ENCODE data around the gene SMYD3. TPM values are rescaled to one million over a fixed set of nuclear protein-coding genes. Genes with fewer than 3 reads are reported as not detected.

Gene SMYD3
- total RNA-seq, 4 donors from 2014 or later = 11.6 to 26.9 (median 18.3) TPM

- H3K27me3 ChIP-seq = no peaks in the 10 kb centered on the region
- 100% methylated on average over 1 to 2 of the region's 2 CpGs for WGBS, 2 donors (ENCODE audit: low coverage in 1 of 2)
- no peak overlapping the region for H3K4me3 ChIP-seq
- H3K27ac ChIP-seq = no peak overlapping the region
- peaks cover 0 to 4% of the 10 kb centered on the region in 2 donors for H3K36me3 ChIP-seq
- no peaks in the 10 kb centered on the region for H3K4me1 ChIP-seq
- ATAC-seq = no peak
- TF ChIP-seq POLR2AphosphoS5 (IDR thresholded peaks at IDR 0.05) (no peak), EP300 (IDR thresholded peaks at IDR 0.05) (no peak), CTCF (IDR thresholded peaks at IDR 0.05) (no peak), POLR2A (IDR thresholded peaks at IDR 0.05) (no peak)
- peaks cover 0 to 23% (median 0%) of the 10 kb centered on the region in 3 donors for H3K9me3 ChIP-seq
Observed at GRCh38 chr1:246533371-246533905, 26.4 kb upstream of the SMYD3 start.

GRCh38 chr1:246532519-246532918 lies 25.4 kb upstream of the SMYD3 start:
- Histone ChIP-seq H3K4me3 (no peak overlapping the region), H3K4me1 (no peaks in the 10 kb centered on the region), H3K27ac (no peak overlapping the region), H3K27me3 (no peaks in the 10 kb centered on the region), H3K36me3 (no peaks in the 10 kb centered on the region), H3K9me3 (peaks cover 0 to 23% (median 0%) of the 10 kb centered on the region in 3 donors)
- TF ChIP-seq CTCF (IDR thresholded peaks at IDR 0.05) (peak in 1 of 4 experiments; percentile 13), POLR2AphosphoS5 (IDR thresholded peaks at IDR 0.05) (no peak)
- no peak for ATAC-seq
- 44% methylated on average over 1 of the region's 1 CpG; no CpG with 5 or more reads in 1 of the 2 donors for WGBS, 2 donors (ENCODE audit: low coverage in 1 of 2)

- peaks cover 0 to 23% (median 0%) of the 10 kb centered on the region in 3 donors for H3K9me3 ChIP-seq
- H3K27ac ChIP-seq = no peak overlapping the region
- ATAC-seq = no peak
- H3K36me3 ChIP-seq = no peaks in the 10 kb centered on the region
- no peak overlapping the region for H3K4me3 ChIP-seq
- 100% methylated on average over 1 of the region's 2 CpGs; no CpG with 5 or more reads in 1 of the 2 donors for WGBS, 2 donors (ENCODE audit: low coverage in 1 of 2)
- no peak for TF ChIP-seq POLR2AphosphoS5 (IDR thresholded peaks at IDR 0.05)
- no peak for TF ChIP-seq EP300 (IDR thresholded peaks at IDR 0.05)
- no peak for TF ChIP-seq POLR2A (IDR thresholded peaks at IDR 0.05)
- no peak for TF ChIP-seq CTCF (IDR thresholded peaks at IDR 0.05)
- H3K4me1 ChIP-seq = no peaks in the 10 kb centered on the region
- H3K27me3 ChIP-seq = no peaks in the 10 kb centered on the region
Observed at GRCh38 chr1:246530482-246530881, 23.4 kb upstream of the SMYD3 start.

- no peak for ATAC-seq
- WGBS, 2 donors (ENCODE audit: low coverage in 1 of 2) = 72 to 77% methylated on average over 5 to 7 of the region's 8 CpGs
- Histone ChIP-seq H3K36me3 (no peaks in the 10 kb centered on the region), H3K27me3 (no peaks in the 10 kb centered on the region), H3K27ac (no peak overlapping the region), H3K4me1 (no peaks in the 10 kb centered on the region), H3K4me3 (no peak overlapping the region), H3K9me3 (peaks cover 0 to 23% (median 0%) of the 10 kb centered on the region in 3 donors)
- no peak for TF ChIP-seq POLR2AphosphoS5 (IDR thresholded peaks at IDR 0.05)
- TF ChIP-seq EP300 (IDR thresholded peaks at IDR 0.05) = no peak
- no peak for TF ChIP-seq POLR2A (IDR thresholded peaks at IDR 0.05)
- TF ChIP-seq CTCF (IDR thresholded peaks at IDR 0.05) = no peak
Observed at GRCh38 chr1:246528933-246529731, 22.1 kb upstream of the SMYD3 start.

Measured in gastroesophageal sphincter (tissue), 4 donors.